Fibroblast of gingiva (primary cell): Measurements from ENCODE around the gene SLC4A2.

Experiments used
- DNase-seq: peaks from one replicate; pipeline ENCODE4 v3.0.0-alpha.2; 2011; ENCODE audit warnings: low read depth

SLC4A2 gene

DNA sequence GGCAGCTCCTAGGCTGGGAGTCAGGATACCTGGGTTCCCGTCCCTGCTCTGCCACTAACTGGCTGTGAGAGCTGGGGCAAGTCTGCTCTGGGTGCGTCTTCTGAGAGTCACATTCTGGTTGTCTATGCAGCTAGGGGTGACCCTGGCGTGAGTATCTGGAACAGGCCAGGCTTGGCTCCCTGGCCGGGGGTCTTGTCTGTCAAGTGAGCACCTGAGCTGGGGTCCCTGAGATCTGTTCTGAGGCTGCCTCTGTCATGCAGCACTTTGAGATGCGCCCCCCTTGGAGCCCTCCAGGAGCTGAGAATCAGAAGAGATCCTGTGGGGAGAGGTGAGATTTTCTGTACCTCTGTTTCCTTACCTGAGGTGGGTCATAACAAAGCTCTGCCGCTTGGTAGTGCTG is 34.4 kb downstream of the SLC4A2 start:
- DNase-seq: no peak

DNA sequence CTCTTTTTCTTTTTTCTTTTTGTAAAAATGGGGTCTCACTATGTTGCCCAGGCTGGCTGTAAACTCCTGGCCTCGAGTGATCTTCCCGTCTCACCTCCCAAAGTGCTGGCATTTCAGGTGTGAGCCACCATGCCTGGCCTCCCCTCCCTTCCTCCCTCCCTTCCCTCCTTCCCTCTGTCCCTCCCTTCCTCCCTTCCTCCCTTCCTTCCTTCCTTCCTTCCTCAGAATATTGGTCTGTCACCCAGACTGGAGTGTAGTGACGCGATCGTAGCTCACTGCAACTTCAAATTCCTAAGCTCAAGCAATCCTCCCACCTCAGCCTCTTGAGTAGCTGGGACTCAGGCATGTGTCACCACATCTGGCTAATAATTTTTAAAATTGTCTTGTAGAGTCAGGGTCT is 35.3 kb downstream of the SLC4A2 start:
- no peak for DNase-seq

DNA sequence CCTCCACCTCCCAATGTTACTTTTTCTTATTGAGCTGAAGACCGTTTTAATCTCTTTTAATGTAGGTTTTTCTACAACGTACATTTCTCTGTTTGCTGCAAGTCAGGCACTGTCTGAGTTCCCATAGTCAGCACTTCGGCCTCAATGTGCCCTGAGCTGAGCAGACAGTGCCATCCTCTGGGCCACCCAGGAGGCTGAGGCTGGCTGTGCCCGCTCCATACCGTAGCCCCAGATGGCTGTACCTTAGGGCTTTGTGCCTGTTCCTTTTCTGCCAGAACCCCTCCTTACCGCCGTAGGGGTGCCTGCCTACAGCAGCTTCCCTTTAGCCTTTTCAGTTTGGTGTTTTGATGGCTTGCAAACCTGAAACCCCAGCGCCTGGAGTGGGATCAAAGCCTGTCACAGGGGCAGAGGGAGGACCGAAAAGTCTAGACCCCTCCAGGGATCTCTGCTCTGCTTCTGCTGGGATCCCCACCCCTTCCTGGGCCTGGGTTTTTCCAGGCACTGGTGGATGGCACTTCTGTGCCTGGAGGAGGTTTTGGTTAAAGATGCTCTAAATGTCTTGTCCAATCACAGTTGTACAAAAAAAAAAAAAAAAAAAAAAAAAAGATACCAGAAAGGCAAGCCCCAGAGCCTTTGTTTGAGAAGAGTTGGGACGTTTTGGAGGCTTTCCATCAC is 35.9 kb downstream of the SLC4A2 start:
- no peak for DNase-seq

DNA sequence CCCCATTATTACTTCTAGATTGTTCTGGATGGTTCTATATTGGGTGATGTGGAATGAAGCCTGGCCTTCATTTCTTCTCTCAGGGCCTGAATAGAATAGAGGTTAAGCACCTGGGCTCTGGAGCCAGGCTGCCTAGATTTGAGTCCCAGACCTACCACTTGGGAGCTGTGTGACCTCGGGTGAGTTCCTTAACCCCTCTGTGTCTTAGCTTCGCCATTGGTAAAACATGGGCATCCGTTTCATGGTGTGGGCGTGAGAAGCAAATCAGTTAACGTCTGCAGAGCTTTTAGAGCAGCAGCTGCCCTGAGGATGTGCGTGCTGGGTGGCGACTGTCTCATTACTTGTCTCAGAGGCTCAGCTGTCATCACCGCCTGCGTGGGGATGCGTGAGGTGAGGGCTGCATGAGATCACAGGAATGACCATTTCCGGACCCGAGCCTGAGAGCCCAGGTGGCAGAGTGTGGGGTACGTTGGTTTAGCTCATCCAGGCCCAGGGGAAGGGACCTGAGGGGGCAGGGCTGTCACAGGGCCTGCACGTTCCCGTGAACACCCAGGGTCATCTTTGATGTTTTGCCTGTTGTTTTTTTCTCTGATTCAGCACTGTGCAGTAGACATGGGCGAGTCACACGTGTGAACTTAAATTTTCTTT is 36.6 kb downstream of the SLC4A2 start:
- DNase-seq: no peak

DNA sequence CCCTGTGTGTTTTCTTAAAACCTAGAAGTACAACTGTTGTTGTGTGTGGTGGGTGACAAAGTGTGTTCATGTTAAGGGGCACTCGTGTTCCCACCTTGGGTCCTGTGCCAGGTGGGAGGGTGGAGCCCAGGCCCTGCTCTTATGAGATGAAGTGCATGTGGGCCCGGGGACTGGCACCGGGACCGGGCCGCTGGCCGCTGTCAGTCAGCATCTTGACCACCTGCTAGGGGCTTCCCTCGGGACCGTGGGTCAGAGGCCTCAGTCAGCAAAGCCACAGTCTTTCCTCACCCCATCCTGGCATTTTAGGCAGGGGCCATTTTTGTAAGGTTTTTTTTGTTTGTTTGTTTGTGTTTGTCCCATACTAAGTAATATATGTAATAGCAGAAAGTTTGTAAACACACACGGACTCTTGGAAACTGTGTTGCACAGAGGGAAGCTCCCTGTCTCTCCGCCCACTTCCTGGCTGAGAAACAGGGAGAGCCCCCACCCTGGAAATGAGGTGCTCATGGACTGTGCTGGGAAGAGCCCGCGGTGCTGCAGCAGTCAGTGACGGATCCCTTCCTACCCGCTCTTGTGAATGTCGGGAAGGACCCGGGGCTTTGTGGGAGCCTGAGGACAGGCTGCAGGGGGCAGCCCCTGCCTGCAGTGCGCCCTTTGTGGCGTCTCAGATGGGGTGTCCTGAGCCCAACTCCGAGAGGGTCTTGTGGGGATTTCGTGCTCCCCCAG is 40.3 kb downstream of the SLC4A2 start:
- no peak for DNase-seq

DNA sequence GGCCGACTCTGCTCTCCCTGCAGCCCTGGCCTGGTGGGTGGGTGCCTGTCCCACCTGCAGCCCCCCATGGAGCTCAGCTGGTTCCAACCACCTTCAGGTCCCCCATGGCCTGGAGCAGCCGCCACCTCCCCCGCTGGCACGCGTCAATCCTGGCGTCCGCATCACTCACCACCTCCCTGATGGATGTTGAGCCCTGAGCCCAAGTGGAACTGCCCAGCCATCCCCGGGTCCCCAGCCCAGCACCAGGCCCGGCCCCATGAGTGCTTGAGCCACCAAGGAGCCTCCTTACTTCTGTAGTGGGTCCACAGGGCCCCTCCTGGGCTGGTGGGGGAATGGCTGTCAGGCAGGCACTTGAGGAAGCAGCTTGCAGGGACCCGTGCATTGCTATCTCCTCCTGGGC is 41.5 kb downstream of the SLC4A2 start:
- no peak for DNase-seq

DNA sequence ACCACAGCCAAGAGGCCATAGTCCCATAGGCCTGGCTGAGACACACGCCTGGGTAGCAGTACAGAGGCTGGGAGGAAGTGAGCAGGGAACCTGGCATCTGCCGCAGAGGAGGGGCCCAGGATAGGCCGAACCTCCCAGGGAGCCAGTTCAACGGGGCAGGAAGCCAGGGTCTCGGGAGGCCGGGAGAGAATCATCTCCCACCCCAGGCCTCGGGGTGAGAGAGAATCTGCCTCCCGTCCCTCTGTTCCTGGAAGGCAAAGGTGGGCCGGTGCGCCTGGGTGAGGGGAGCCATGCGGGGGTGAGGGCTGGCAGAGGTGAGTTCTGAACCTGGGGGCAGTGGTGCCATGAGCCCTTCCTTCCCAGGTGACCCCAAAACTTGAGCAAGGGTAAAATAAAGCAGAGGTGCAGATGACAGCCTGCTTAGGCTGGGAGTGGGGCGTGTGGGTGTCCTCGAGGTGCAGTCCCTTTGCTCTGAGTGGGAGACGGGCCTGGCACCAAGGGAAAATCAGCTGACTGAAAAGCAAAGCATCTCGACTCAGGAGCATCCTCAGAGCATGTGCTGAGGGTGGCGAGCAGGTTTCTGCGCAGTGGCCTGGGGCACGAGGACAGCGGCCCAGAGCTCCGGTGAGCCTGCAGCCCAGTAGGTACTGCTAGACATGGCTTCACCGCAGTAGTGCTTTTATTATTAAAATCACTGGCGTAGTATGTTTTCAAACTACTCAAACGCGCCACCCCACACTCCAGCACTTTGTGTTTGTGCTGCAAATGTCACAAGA is 42.4 kb downstream of the SLC4A2 start:
- no peak for DNase-seq

DNA sequence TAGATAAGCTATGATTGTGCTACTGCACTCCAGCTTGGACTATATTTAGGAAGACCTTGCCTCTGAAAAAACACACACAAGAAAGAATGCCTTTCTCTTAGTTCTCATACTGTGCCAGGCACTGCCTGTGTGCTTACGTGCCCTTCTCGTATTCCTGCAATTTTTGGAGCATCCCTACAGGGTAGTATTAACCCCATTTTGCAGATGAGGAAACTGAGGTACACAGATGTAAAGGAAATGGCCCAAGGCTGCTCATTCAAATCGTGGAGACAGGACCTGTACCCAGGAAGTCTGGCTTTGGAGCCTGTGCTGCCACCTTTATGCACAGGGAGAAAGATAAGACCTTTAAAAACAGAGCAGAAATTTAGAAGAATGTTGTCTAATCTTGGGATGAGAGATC is 43.6 kb downstream of the SLC4A2 start:
- DNase-seq: no peak

DNA sequence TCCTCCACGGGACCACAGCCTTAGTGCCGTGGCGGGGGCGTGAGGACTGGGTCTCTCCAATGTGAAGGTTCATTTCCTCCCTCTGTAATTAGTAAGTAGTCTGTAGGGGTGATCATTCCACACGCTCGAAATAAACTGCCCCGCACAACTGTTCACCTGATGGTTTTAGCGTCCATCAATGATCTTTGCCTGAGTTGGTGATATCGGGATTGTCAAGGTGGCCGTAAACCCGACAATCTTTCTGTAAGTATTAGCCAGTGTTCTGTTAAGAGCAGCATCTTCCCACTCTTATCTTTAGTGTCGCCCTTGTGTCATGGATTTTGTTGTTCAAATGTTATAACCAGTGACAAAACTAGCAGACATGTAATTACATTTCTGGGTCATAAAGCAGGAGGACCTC is 44.6 kb downstream of the SLC4A2 start:
- no peak for DNase-seq

DNA sequence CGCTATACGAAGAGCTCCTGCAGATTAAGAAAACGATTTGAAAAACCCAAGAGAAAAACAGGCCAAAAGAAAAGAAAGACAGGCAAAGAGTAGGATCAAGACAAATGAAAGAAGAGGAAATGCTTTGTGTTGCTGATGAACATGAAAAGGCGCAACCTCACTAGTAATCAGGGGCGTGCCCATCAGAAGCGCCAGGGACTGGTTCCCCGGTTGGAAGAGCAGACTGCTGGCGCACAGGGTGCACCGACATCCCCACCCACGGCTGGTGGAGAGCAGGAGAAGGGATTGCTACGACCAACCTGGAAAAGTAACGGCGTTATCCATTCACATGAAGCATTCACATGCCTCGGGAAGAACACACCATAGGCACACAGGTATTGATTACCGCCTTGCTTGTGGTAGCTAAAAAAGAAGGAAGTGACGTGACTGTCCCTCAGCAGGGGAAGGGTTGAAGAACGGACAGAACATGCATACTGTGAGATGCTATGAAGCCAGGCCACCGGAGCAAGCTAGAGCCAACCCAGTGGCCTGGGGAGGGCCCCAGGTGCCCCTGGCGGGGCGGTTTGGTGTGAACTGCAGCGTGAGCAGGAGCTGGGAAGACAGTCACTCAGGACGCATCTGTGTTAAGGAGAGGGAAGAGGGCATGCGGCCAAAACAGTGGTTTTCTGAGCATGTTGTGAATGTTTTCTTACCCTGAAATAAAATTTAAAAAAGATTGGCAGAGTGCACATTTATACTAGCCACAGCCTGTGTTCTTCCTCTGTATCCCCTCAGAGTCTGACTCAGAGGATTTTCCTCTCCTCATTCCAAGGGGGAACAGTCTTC is 45.2 kb downstream of the SLC4A2 start:
- peak; percentile 85 for DNase-seq

DNA sequence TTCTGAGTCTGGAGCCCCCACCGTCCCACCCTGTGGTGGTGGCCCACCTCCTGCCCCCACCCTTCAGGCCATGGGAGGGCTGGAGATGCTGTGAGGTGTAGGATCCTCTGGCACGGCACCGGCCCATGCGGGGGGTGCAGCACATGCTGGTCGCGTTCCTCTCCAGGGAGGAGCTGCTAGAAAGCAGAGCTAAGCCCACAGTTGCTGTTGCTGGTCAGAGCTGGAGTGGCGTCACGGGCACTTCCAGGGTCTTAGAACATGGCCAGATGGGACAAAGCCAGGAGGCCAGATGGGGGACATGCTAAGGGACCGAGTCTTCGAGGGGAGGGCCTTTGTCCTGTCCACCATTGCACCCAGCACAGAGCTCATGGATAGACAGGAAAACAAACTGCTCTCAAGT is 48.5 kb downstream of the SLC4A2 start:
- DNase-seq: no peak

DNA sequence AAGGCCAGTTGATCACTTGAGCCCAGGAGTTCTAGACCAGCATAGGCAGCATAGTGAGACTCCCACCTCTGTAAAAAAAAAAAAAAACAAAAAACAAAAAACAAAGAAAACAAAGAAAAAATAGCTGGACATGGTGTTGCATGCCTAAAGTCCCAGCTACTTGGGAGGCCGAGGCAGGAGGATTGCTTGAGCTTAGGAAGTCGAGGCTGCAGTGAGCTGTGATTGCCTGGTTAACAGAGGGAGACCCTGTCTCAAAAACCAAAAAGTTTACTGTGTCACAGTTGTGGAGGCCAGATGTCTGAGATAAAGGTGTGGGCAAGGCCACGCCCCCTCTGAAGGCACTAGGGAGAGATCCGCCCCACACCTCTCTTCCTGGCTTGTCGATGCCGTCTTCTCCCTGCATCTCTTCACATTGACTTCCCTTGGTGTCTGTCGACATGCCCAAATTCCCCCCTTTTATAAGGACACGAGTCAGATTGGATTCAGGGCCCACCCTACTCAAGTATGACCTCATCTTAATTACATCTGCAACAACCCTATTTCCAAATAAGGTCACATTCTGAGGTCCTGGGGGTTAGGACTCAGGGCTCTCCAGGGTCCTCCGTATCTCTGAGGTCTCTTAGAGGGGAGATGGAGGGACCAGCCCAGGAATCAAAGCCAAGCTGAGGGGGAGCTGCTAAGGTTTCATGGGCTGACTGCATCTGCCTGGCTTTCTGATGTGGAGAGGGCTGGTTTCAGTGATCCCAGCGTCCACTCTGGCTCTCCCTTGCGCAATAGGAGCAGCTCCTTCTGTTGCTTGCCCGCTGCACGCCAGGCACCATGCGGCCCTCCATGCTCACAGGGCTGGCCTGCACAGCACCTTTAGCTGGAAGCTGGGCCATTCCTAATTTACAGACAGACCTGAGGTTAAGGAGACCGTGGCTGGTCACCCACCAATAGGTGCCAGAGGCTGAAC is 50.0 kb downstream of the SLC4A2 start:
- DNase-seq: peak; percentile 63

DNA sequence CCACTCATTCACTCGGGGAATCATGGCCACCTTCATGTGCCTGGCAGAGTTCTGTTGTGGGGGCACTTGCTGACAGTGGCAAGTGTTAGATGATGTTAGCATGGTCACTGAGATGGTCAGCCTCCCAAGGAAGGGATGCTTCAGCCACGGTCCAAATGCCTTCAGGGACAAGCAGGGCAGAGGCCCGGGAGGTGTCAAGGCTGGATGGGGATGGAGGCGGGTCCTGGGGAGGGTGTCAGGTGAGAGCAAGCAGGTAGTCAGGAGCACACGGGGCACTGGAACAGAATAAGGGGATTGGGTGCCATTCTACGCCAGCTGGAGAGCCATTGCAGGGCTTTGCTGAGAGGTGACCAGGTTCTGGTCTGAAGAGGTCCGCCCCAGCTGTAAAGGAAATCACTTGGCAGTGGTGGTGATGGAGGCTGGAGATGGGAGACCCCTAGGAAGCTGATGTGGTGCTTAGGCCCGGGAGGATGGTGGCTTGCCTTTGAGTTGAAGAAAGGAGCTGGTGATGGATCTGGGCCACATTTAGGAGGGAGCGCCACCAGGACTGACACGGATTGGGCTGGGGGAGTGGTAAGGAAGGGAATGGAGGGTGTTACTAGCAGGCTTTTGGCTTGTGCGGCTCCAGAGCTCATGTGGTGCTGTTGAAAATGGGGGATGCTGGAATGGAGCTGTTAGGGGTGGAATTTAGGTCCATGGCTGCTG is 51.0 kb downstream of the SLC4A2 start:
- DNase-seq: no peak

DNA sequence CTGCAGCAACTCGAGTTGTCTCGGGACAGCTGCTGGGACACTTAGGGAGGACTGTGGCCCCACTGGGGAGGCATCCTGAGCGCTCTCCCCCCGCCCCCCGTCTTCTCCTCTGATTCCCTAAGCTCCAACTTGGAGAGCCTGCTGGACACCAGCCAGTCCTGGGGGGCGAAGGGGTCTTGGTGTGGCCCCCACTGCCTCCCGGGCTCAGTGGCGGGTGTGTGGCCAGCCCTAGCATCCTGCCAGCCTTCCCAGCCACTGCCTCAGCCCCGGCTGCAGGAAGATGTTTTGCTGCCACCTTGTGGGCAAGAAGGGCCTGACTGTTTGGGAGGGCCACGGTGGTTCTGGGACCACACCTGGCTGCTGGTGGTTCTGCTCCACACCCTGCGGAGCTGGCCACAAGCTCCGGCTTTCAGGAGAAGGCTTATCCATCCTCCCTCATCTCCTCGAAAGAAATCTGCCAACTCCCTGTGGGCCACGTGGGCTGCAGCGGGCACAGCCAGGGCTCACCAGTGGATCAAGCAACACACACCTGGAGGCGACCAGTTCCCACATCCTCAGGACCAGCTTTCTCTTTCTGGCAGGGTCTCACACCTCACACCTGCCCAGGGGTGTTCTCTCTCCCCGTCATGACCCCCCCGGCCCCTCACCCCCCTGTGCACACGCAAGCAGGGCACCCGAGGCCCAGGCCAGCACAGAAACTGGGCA is 51.7 kb downstream of the SLC4A2 start:
- peak; percentile 55 for DNase-seq

DNA sequence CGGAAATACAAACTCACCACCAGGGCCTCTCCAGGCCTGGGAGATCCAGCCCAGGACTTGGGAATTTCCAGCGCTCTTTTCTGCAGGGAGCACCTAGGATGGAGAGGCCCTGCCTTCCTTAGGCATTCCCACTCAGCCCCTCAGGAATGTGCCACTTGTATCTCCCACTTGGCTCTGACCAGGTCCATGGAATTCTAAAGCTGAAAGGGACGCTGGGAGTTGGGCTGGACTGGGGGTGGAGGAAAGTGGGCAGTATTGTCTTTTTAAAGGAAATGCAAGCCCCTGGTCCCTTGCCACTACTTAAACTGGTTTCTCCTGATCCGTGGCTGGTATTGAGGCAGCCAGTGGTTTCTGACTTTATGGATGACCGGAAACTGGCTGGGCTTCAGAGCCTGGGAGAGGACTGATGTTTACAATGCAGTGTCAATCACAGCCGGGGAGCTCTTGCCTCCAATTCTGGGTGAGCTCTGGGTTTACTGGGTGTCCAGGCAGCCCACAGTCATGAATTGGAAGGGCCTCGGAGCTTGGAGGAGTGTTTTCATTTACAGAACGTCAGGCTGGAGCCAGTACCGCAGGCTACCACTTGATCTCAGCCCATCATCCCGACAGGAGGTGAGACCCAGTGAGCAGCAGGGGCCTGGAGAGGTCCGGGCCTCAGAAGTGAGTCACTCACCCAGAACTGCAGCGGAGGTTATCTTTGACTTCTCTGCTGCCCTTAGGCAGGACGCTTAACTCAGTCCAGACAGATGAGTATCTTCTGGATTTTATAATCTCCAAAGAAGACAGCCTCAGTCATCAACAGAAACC is 54.2 kb downstream of the SLC4A2 start:
- DNase-seq: peak; percentile 33

DNA sequence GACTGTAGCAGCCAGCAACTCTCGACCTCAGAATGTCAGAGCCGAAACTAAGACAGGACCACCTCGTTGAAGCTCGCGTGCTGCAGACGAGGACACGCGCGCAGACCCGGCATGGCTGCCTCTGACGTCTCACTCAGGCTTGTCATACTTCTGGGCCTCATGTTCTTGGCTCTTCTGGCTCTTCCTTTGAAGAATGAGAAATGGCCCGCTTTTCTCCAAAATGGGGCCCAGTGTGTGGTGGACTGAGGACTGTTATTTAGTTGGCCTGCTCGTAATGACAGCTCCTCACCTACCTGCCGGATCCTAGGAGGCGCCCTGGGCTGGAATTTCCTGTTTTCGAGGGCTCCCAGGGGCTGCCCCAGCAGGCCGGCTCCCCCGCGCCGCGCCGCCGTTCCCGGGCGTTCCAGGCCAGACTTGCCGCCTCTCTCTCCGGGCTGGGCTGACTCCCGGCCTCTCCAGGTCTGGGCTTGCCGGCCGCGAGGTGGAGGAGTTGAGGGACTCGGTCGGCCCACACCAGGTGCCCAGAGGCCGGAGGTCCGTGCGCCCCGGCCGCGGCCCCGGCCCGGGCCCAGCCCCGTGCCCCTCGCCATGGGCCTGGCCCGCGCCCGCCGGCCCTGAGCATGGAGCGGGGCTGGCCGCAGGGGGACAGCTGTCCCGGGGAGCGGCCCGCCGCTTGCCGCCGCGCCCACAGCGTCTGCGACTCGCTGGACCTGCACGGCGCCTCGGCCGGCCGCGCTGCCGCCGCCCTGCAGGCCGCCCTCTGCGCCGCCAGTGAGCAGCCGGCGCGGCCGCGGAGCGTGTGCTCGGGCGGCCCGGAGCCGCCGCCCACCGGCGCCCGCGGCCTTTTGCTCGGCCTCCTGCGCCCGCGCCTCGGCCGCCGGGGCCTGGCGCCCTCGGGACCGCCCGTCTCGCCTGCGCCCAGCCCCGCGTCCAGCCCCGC is 55.0 kb downstream of the SLC4A2 start:
- no peak for DNase-seq

DNA sequence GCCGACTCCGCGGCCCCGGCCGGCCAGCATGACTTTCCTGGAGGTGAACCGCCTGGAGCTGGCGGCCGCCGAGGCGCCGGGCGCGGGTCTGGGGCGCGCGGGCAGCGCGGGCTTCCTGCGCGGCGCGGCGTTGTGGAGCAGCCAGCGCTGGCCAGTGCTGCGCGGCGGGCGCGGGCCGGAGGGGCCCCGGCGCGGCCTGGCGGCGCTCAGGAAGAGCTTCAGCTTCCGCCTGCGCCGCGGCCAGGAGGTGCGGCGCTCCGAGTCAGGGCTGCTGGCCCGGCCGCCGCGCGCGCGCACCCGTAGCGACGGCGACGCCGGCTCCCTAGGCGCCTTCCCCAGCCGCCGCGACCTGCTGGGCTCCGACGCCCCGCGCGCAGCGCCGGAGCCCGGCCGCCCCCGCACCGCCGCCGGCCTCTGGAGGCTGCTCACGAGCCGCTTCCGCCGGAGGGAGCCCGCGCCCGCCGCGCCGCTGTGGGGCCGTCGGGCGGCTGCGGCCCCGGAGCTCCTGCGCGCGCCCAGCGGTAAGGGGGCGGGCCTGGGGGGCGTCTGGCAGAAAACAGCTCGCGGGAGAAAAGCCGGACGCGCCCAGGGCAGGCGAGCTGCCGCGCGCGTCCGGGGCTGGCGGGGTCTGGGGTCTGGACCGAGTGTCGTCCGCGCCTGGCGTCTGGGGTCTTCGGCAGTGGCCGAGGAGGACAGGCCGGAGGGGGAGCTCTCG is 55.9 kb downstream of the SLC4A2 start:
- no peak for DNase-seq
